Measurements from ENCODE around the gene GSDME. TPM values are rescaled to one million over a fixed set of nuclear protein-coding genes. Genes with fewer than 3 reads are reported as not detected.
"Not testable (repeated sequence)": the region's sequence is repeated elsewhere in the genome, so short reads cannot be mapped to it uniquely, and the experiment has no call there.

The GSDME gene
- total RNA-seq, 1 experiment from 2014 or later = 46.1 TPM

DNA sequence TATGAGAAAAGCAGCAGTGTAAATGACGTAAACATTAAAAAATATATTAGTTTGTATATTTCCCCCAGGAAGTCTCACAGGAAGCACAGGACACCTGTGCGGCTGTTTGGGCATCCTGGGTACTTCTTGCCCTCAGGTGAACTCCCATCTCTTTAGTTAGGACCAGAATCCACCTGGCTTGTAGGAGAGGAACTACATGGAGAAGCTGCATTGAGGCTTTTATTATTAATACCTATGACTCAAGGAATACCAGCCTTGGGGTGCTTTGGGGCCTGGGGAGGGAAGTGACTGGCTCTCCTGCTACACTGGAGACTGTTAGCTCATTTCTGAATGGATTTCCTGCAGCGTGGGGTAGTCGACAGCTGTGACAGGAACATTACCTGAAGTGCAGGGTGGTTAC lies 40.0 kb upstream of the GSDME start:
- POLR2A ChIA-PET = interaction anchor here (1.5 kb wide), 1 partner anchor 9 kb away, joined by 3 read pairs; no protein-coding TSS in a partner anchor
- Mint-ChIP-seq H3K27me3 (ENCODE audit: insufficient read depth, unreplicated experiment) (no peaks in the 10 kb centered on the region), H3K9me3 (ENCODE audit: unreplicated experiment) (no peaks in the 10 kb centered on the region), H3K4me3 (ENCODE audit: unreplicated experiment) (no peak overlapping the region), H3K4me1 (ENCODE audit: insufficient read depth, unreplicated experiment) (no peaks in the 10 kb centered on the region), H3K36me3 (ENCODE audit: insufficient read depth, unreplicated experiment) (peaks cover 59% of the 10 kb centered on the region), H3K27ac (ENCODE audit: low read depth, unreplicated experiment) (no peak overlapping the region)
- CTCF ChIA-PET = interaction anchor here (0.8 kb wide), 1 partner anchor 24 kb away, joined by 5 read pairs; no protein-coding TSS in a partner anchor
- TF ChIP-seq, protein P1, sequence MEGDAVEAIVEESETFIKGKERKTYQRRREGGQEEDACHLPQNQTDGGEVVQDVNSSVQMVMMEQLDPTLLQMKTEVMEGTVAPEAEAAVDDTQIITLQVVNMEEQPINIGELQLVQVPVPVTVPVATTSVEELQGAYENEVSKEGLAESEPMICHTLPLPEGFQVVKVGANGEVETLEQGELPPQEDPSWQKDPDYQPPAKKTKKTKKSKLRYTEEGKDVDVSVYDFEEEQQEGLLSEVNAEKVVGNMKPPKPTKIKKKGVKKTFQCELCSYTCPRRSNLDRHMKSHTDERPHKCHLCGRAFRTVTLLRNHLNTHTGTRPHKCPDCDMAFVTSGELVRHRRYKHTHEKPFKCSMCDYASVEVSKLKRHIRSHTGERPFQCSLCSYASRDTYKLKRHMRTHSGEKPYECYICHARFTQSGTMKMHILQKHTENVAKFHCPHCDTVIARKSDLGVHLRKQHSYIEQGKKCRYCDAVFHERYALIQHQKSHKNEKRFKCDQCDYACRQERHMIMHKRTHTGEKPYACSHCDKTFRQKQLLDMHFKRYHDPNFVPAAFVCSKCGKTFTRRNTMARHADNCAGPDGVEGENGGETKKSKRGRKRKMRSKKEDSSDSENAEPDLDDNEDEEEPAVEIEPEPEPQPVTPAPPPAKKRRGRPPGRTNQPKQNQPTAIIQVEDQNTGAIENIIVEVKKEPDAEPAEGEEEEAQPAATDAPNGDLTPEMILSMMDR (IDR thresholded peaks at IDR 0.05; ENCODE audit: unreplicated experiment) = no peak
- DNase-seq (ENCODE audit: unreplicated experiment) = no peak
- intact Hi-C loops (cut with micrococcal nuclease) = no loop called here
- no TSS peak for BruUV-seq (replicated peaks)

DNA sequence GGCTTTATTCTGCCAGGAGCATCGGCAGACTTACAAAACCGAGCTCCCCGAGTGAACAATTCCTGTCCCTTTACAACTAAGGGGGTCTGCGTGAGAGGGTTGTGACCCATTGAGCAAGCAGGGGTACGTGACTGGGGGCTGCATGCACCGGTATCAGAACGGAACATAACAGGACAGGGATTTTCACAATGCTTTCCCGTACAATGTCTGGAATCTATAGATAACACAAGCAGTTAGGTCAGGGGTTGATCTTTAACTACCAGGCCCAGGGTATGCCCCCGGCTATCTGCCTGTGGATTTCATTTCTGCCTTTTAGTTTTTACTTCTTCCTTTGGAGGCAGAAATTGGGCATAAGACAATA lies 38.1 kb upstream of the GSDME start:
- ChIA-PET POLR2A (no interaction called here), CTCF (interaction anchor here (1.0 kb wide), 1 partner anchor 303 kb away, joined by 3 read pairs; no protein-coding TSS in a partner anchor)
- no TSS peak for BruUV-seq (replicated peaks)

DNA sequence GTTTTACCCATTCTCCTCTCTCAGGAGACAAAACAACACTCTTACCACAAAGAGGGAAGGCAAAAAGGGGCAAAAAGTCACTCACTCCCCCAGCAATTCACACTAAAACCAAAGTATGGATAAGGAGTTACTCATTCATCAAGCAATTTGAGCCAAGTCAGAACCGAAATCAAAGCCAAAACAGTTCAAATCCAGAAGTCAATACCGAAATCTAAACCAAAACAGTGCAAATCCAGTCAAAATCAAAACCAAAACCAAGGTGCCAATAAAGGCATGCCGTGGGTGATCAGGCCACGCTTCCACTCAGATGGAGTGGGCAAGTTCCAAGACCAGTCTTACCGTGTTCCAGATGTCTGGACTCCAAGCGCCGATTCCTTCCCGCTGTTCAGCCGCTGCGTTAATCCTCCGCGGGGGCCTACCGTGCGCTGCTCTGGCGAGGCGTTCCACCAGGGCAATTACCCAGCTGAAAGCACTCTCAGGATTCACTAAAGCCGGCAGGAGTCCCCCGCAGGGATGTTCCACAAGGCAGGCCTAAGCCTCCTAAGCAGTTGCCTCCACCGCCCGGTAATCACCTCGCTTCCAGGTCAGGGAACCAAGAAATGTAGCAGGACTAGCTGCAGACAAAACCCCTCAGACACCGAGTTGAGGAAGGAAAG lies 37.6 kb upstream of the GSDME start:
- H3K4me1 Mint-ChIP-seq (ENCODE audit: insufficient read depth, unreplicated experiment); BruUV-seq (replicated peaks); intact Hi-C loops (cut with micrococcal nuclease); DNase-seq (ENCODE audit: unreplicated experiment); H3K27ac Mint-ChIP-seq (ENCODE audit: low read depth, unreplicated experiment); H3K4me3 Mint-ChIP-seq (ENCODE audit: unreplicated experiment); H3K9me3 Mint-ChIP-seq (ENCODE audit: unreplicated experiment); H3K27me3 Mint-ChIP-seq (ENCODE audit: insufficient read depth, unreplicated experiment): not testable (repeated sequence)
- ChIA-PET POLR2A (interaction anchor here (0.5 kb wide), 1 partner anchor 115 kb away, joined by 3 read pairs; no protein-coding TSS in a partner anchor), CTCF (interaction anchor here (1.0 kb wide), 1 partner anchor 303 kb away, joined by 3 read pairs; no protein-coding TSS in a partner anchor)
- H3K36me3 Mint-ChIP-seq (ENCODE audit: insufficient read depth, unreplicated experiment) = peaks cover 41% of the 10 kb centered on the region

More for the DNA sequence above, 38.1 kb upstream of the GSDME start:
- no peak for DNase-seq (ENCODE audit: unreplicated experiment)
- H3K9me3 Mint-ChIP-seq (ENCODE audit: unreplicated experiment) = no peaks in the 10 kb centered on the region
- no peaks in the 10 kb centered on the region for H3K4me1 Mint-ChIP-seq (ENCODE audit: insufficient read depth, unreplicated experiment)
- TF ChIP-seq, protein P1 (IDR thresholded peaks at IDR 0.05; ENCODE audit: unreplicated experiment) = no peak
- peaks cover 46% of the 10 kb centered on the region for H3K36me3 Mint-ChIP-seq (ENCODE audit: insufficient read depth, unreplicated experiment)
- intact Hi-C loops (cut with micrococcal nuclease) = no loop called here
- H3K27me3 Mint-ChIP-seq (ENCODE audit: insufficient read depth, unreplicated experiment) = no peaks in the 10 kb centered on the region
- H3K4me3 Mint-ChIP-seq (ENCODE audit: unreplicated experiment) = no peak overlapping the region
- no peak overlapping the region for H3K27ac Mint-ChIP-seq (ENCODE audit: low read depth, unreplicated experiment)

DNA sequence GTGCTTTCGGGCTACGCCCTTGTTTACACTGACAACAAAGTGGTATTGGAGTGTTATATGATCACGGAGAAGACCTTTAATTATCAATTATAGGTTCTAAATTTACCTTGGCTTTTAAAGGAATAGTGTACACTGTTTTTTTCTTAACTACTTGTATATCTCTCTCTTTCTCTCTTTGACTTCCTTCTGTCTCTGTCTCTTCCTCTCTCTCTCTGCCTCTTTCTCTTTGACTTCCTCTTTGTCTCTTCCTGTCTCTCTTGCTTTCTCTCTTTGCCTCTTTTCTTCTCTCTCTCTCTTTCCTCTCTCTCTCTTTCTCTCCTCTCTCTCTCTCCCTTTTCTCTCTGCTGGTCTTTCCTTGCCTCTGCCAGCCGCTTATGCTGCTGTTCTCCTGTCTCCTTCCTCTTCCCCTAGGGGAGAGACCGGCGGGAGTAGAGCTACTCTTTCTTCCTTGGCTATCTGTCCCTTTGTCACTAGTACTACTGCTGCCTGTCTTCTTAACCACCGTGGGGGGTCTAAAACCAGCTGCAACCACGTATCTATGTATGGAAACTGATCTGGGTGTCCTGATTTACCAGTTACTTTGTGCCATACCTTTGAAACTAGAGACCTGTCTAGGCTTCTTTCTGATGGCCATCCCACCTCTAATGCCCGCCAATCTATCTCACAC lies 36.9 kb upstream of the GSDME start:
- ChIA-PET POLR2A (no interaction called here), CTCF (interaction anchor here (0.6 kb wide), 1 partner anchor 277 kb away, joined by 5 read pairs; no protein-coding TSS in a partner anchor)
- Mint-ChIP-seq H3K9me3 (ENCODE audit: unreplicated experiment) (no peaks in the 10 kb centered on the region), H3K4me3 (ENCODE audit: unreplicated experiment) (no peak overlapping the region), H3K36me3 (ENCODE audit: insufficient read depth, unreplicated experiment) (peaks cover 35% of the 10 kb centered on the region), H3K4me1 (ENCODE audit: insufficient read depth, unreplicated experiment) (peaks cover 3% of the 10 kb centered on the region), H3K27ac (ENCODE audit: low read depth, unreplicated experiment) (peak overlapping the region; percentile 59), H3K27me3 (ENCODE audit: insufficient read depth, unreplicated experiment) (no peaks in the 10 kb centered on the region)
- TF ChIP-seq, protein P1 (IDR thresholded peaks at IDR 0.05; ENCODE audit: unreplicated experiment) = no peak
- BruUV-seq (replicated peaks) = no TSS peak
- intact Hi-C loops (cut with micrococcal nuclease) = no loop called here
- no peak for DNase-seq (ENCODE audit: unreplicated experiment)

Data from MCF 10A (cell line).